DND-41 (cell line): ENCODE measurements around the gene DUSP7.

Experiments used
- CTCF ChIP-seq: IDR thresholded peaks from 2 replicates; pipeline ENCODE4 v1.5.1; 2012; ENCODE audit warnings: borderline replicate concordance, low read length, moderate library complexity, mild to moderate bottlenecking; ENCODE audit not compliant: poor library complexity, severe bottlenecking; ENCODE audit errors: extremely low read depth
- EZH2 ChIP-seq: IDR thresholded peaks from 3 replicates; pipeline ENCODE4 v1.6.1; 2012; ENCODE audit warnings: borderline replicate concordance, low read depth, mild to moderate bottlenecking, moderate library complexity, low read length, inconsistent platforms; ENCODE audit not compliant: severe bottlenecking

DNA sequence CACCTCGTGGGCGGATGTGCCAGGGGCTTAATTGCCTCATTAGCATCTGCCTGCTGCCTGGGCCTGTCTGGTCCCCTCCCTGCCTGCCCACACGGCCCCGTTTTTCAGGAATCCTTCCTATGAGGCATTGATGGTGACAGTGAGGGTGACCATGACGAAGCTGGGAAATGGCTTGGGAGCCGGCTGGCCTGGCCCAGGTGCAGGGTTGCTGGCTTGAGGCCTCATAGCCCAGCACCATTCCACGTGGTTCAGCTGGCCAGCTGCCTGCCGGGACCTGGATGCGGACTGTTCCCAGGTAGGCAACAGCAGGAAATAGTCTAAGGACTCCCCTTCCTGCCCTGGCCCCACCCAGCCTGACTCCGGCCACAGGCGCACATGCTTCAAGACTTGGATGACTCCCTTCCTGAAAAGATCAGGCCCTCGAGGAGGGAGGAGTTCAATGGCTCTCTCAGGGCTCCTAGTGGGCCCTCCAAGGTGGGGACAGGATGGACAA, 8.9 kb upstream of the DUSP7 start:
- no peak for TF ChIP-seq EZH2
- TF ChIP-seq CTCF = no peak
